B cell (primary cell): ENCODE data around the gene CDKN1B. TPM values are rescaled to one million over a fixed set of nuclear protein-coding genes. Genes with fewer than 3 reads are reported as not detected.

Experiments
- ATAC-seq: fragments of 200-7000 bp; cut with Tn5 transposase; one replicate; pipeline ENCODE4 v1.10.0; 2021; ENCODE audit warnings: low read depth, mild to moderate bottlenecking, moderate number of reproducible peaks, moderate library complexity
- CTCF ChIA-PET: fragments of 350-600 bp; sonication (Branson Sonifier 250); formaldehyde crosslinking; loops from one replicate; lab custom pipeline; 2021; ENCODE audit warnings: antibody characterized with exemption, inconsistent platforms; lab: Charles Lee
- POLR2A ChIA-PET: fragments of 350-600 bp; sonication (Branson Sonifier 250); formaldehyde crosslinking; loops from one replicate; lab custom pipeline; 2021; ENCODE audit warnings: antibody characterized with exemption; lab: Charles Lee
- DNase-seq: peaks from one replicate; pipeline ENCODE4 v3.0.0; 2013
- H2AFZ ChIP-seq: 2 replicates; pipeline ENCODE4 v1.6.1; 2012; ENCODE audit warnings: mild to moderate bottlenecking, low read depth, low read length; ENCODE audit not compliant: insufficient read depth, poor library complexity, severe bottlenecking
- H3K27ac ChIP-seq, 2 donors: 1 replicate in 1 of 2; 2 replicates in 1 of 2; pipeline ENCODE4 v1.5.1; 2012 to 2013; ENCODE audit warnings: low read length in 2 of 2, mild to moderate bottlenecking in 2 of 2, moderate library complexity in 1 of 2
- H3K27me3 ChIP-seq, 4 experiments: fragments of 200-600 bp in 1 of 4; sonication (generic) in 1 of 4; replicated peaks in 1 of 4; 1 replicate in 2 of 4; 2 replicates in 2 of 4; pipeline versions ENCODE4 v1.6.1 to v1.7.0; 2013 to 2016; ENCODE audit warnings: low read length in 3 of 4, mild to moderate bottlenecking in 2 of 4, mixed read lengths in 1 of 4, moderate library complexity in 1 of 4; ENCODE audit not compliant: insufficient read depth in 4 of 4, control insufficient read depth in 3 of 4; ENCODE audit errors: control extremely low read depth in 1 of 4
- H3K36me3 ChIP-seq, 2 experiments: replicated peaks in 1 of 2; 1 replicate in 1 of 2; 2 replicates in 1 of 2; pipeline versions ENCODE4 v1.6.1 to v1.7.1; 2013; ENCODE audit warnings: low read length in 1 of 2; ENCODE audit not compliant: insufficient read depth in 2 of 2, control insufficient read depth in 1 of 2; ENCODE audit errors: control extremely low read depth in 1 of 2, extremely low read depth in 1 of 2
- H3K4me1 ChIP-seq, 2 donors: fragments of 200-600 bp in 1 of 2; sonication (generic) in 1 of 2; 1 replicate in 1 of 2; 2 replicates in 1 of 2; pipeline versions ENCODE4 v1.5.1 to v1.6.1; 2013 to 2017; ENCODE audit warnings: low read length in 2 of 2; ENCODE audit not compliant: control insufficient read depth in 2 of 2, insufficient read depth in 2 of 2
- H3K4me2 ChIP-seq: replicated peaks from 2 replicates; pipeline ENCODE3; 2012; ENCODE audit warnings: mild to moderate bottlenecking, low read depth, low read length; ENCODE audit not compliant: poor library complexity, severe bottlenecking
- H3K4me3 ChIP-seq, 5 experiments: fragments of 200-600 bp in 1 of 5; sonication (generic) in 1 of 5; 1 replicate in 3 of 5; 2 replicates in 2 of 5; pipeline versions ENCODE4 v1.5.1 to v1.7.0; 2011 to 2016; ENCODE audit warnings: low read length in 4 of 5, mild to moderate bottlenecking in 4 of 5, low read depth in 2 of 5, control low read depth in 1 of 5, moderate library complexity in 1 of 5; ENCODE audit not compliant: insufficient read depth in 1 of 5; ENCODE audit errors: control extremely low read depth in 1 of 5, extremely low read depth in 1 of 5
- H3K79me2 ChIP-seq: fragments of 200-600 bp; sonication (generic); one replicate; pipeline ENCODE4 v1.6.0; 2016; ENCODE audit warnings: low read length; ENCODE audit not compliant: control insufficient read depth, insufficient read depth
- H3K9ac ChIP-seq: fragments of 200-600 bp; sonication (generic); 2 replicates; pipeline ENCODE4 v1.6.1; 2017; ENCODE audit warnings: mild to moderate bottlenecking, low read length, moderate library complexity
- H3K9me3 ChIP-seq, 3 donors: one replicate each; pipeline versions ENCODE4 v1.6.1 to v1.7.1; 2013; ENCODE audit warnings: low read length in 2 of 3; ENCODE audit not compliant: control insufficient read depth in 2 of 3, insufficient read depth in 1 of 3; ENCODE audit errors: control extremely low read depth in 1 of 3
- H4K20me1 ChIP-seq: 2 replicates; pipeline ENCODE4 v1.6.0; 2012; ENCODE audit warnings: mild to moderate bottlenecking, low read length; ENCODE audit not compliant: insufficient read depth, control insufficient read depth, poor library complexity, severe bottlenecking
- H3K27ac Mint-ChIP-seq: one replicate; pipeline ENCODE4 v1.8.0; 2021; ENCODE audit warnings: mixed read lengths
- H3K27me3 Mint-ChIP-seq: one replicate; pipeline ENCODE4 v1.8.0; 2021; ENCODE audit warnings: mixed read lengths
- H3K4me1 Mint-ChIP-seq: one replicate; pipeline ENCODE4 v1.8.0; 2021; ENCODE audit warnings: mixed read lengths
- H3K4me3 Mint-ChIP-seq: one replicate; pipeline ENCODE4 v1.8.0; 2021; ENCODE audit warnings: mixed read lengths
- H3K9me3 Mint-ChIP-seq: one replicate; pipeline ENCODE4 v1.8.0; 2022; ENCODE audit warnings: mixed read lengths; ENCODE audit not compliant: insufficient read depth
- CTCF ChIP-seq: fragments of 200-600 bp; IDR thresholded peaks from one replicate; pipeline ENCODE4 v1.8.0; 2022; ENCODE audit warnings: antibody characterized with exemption, mild to moderate bottlenecking
- EZH2 ChIP-seq: IDR thresholded peaks from 2 replicates; pipeline ENCODE4 v1.6.1; 2012; ENCODE audit warnings: borderline replicate concordance, low read depth, mild to moderate bottlenecking, moderate library complexity, low read length; ENCODE audit not compliant: insufficient read depth, poor library complexity, severe bottlenecking
- WGBS: methylation state at CpG from one replicate; pipeline ENCODE4 v1.1.5; 2013; ENCODE audit warnings: missing lambda C conversion rate; ENCODE audit not compliant: insufficient coverage; 5-methylcytosine and 5-hydroxymethylcytosine counted together
- intact Hi-C: fragments of 100-400 bp; cut with micrococcal nuclease; formaldehyde crosslinking; loops from one replicate; pipeline ENCODE4 v1.10.0; 2022
- polyA plus RNA-seq: library from polyadenylated mRNA; depleted of rRNA; stranded (reverse); fragments of >200 nt; gene quantifications from 2 replicates; pipeline ENCODE4 v1.2.3, GENCODE V29; 2012
- total RNA-seq, 2 donors: library from RNA; stranded (reverse); fragments of 120-200 nt in 1 of 2; gene quantifications; 1 replicate in 1 of 2; 2 replicates in 1 of 2; pipeline versions ENCODE4 v1.2.3 to v1.2.4, GENCODE V29; 2013 to 2022

CDKN1B gene
- total and polyA plus RNA-seq, 2 donors (not counting 1 experiment from before 2014, with no cell fraction given): 77.4 to 149 TPM

- Histone ChIP-seq H3K79me2 (peaks cover 33% of the 10 kb centered on the region), H3K4me1 (no peaks in the 10 kb centered on the region), H3K9me3 (no peaks in the 10 kb centered on the region), H3K4me3 (no peak overlapping the region), H3K4me2 (no peak overlapping the region), H3K27me3 (no peaks in the 10 kb centered on the region), H3K27ac (no peak overlapping the region), H2AFZ (no peak overlapping the region), H4K20me1 (no peaks in the 10 kb centered on the region), H3K36me3 (peaks cover 0 to 4% of the 10 kb centered on the region in 2 experiments), H3K9ac (no peak overlapping the region)
- Mint-ChIP-seq H3K4me1 (peaks cover 3% of the 10 kb centered on the region), H3K4me3 (no peak overlapping the region), H3K9me3 (no peaks in the 10 kb centered on the region), H3K27me3 (no peaks in the 10 kb centered on the region), H3K27ac (no peak overlapping the region)
- TF ChIP-seq EZH2 (no peak), CTCF (no peak)
- ATAC-seq (no peak), DNase-seq (no peak)
- ChIA-PET CTCF (interaction anchor here (2.8 kb wide), 1 partner anchor 9 kb away, joined by 10 read pairs; no protein-coding TSS in a partner anchor), POLR2A (no interaction called here)
- intact Hi-C loops: no loop called here
- WGBS: 94% methylated on average over 3 of the region's 7 CpGs
These were observed 28.5 kb downstream of the CDKN1B start for GRCh38 chr12:12745576-12746211.

GRCh38 chr12:12747278-12747677, 30.1 kb downstream of the CDKN1B start:
- Mint-ChIP-seq H3K4me3 (no peak overlapping the region), H3K9me3 (no peaks in the 10 kb centered on the region), H3K4me1 (peaks cover 3% of the 10 kb centered on the region), H3K27ac (no peak overlapping the region), H3K27me3 (no peaks in the 10 kb centered on the region)
- H3K4me3 ChIP-seq: no peak overlapping the region
- no peak for DNase-seq
- peaks cover 0 to 4% of the 10 kb centered on the region in 2 experiments for H3K36me3 ChIP-seq
- no peak overlapping the region for H2AFZ ChIP-seq
- no peak for TF ChIP-seq EZH2
- no peak for TF ChIP-seq CTCF
- ChIA-PET POLR2A (no interaction called here), CTCF (interaction anchor here (2.8 kb wide), 1 partner anchor 11 kb away, joined by 10 read pairs; no protein-coding TSS in a partner anchor)
- no peak for ATAC-seq
- H4K20me1 ChIP-seq: no peaks in the 10 kb centered on the region
- peaks cover 20% of the 10 kb centered on the region for H3K79me2 ChIP-seq
- H3K27me3 ChIP-seq: no peaks in the 10 kb centered on the region
- 100% methylated on average over 1 of the region's 3 CpGs for WGBS
- intact Hi-C loops: no loop called here
- no peaks in the 10 kb centered on the region for H3K4me1 ChIP-seq
- H3K27ac ChIP-seq: no peak overlapping the region
- no peaks in the 10 kb centered on the region for H3K9me3 ChIP-seq
- H3K9ac ChIP-seq: no peak overlapping the region
- no peak overlapping the region for H3K4me2 ChIP-seq
